GM18870 (cell line): ENCODE data around the gene LRRC52.

Source experiments
- ATAC-seq: cut with Tn5 transposase; IDR thresholded peaks from one replicate; pipeline ENCODE4 v1.9.1; 2021; ENCODE audit warnings: moderate library complexity; ENCODE audit not compliant: unreplicated experiment

The LRRC52 gene

DNA sequence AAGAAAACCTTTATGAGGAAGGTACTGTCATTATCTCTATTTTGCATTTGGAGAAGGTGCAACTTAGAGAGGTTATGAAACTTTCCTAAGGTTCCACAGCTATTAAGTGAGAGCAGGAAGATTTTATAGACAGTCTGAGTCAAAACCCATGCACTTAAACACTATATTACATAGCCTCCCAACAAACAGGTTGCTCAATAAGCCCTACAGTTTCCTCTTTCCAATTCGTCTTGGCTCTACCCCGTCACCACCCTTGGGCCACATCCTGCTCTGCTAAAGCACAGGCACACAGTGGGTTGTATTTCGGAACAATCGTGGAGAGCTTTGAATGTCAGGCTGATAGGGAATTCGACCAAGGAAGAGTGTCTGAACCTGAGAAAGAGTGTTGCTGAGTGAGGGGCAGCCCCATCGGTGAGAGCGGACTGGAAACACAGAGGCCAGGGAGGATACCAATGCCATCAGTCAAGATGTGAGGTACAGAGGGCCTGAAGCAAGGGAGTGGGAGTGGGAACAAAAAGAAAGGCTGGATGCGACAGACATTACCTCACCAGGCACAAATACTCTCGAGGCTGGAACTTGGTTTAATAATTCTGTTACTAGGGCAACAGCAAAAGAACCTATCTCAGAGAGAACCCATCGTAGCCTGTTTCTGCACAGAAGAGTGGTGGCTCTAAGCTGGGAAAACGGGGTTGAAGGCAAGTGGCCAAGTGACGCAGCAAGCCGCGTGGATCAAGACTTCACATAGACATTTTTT is 6.3 kb upstream of the LRRC52 start:
- ATAC-seq: no peak

DNA sequence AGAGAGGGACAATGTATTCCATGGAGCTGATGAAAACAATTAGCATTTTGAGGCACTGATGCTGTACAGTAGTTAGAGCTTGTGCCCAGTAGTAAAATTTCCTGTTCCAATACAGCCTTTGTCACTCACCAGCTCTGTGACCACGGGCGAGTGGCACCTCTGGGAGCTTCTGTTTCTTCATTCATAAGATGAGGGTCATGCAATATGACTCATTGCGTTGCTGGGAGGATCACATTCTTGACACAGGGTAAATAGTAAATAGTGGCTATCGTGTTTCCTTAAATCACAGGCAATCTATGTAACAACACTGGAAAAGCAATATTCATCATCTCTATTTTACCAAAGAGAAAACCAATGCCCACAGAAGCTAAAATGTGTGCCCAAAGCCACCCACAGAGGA is 4.5 kb upstream of the LRRC52 start:
- ATAC-seq: no peak

DNA sequence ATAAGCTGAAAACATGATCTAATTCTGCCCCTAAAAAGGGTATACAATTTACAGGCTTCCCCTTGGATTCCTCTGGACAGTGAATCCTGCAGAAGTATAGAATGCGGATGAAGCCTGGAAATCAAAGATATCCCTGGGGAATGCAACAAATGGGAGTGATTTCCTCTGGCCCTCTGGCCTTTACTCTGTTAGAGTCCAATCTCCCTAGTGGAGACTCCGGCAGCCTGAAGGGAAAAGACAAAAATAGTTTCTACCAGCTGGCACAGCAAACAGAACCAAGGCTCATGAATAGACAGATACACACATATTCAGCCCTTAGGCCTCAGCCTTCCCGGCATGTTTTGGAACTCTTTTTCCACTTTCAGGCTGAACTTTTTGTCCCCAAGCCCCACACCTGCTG is 3.9 kb upstream of the LRRC52 start:
- no peak for ATAC-seq

- no peak for ATAC-seq
Observed at GRCh38 chr1:165542015-165542631, 1.7 kb upstream of the LRRC52 start.

DNA sequence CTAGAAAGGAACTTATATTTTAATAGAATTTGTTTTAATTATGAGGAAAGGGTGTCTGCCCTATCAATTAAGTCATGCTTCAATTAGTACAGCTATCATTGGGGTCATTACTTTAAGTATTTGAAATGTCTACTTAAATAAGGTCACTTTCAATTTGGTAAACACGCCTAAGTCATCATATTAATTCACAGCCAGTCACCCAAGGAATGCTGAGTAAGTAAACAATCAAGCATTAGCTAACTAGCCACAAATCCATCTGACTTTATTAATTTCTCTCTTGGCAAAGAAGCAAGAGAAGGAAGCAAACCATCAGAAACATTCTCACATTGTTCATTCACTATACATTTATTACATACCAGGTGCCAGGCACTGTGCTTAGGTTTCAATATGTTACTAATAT is 1.2 kb upstream of the LRRC52 start:
- ATAC-seq: no peak

DNA sequence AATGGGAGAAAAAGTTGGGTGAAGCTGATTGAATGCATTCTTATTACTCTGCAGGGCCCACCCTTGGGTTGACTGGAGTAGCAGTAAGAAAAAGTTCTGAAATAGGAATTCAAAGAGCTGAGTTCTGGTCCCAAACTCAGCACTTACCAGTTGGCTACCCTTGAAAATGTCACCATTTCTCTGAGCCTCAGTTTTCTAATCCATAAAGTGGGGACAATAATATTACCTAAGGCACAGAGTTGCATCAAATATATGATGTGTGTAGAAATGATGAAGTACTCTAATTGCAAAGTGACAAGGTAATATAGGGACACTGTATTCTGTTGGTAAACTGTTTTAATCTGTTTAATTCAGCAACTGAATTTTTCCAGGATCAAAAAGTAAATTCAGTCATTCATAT is 1.2 kb downstream of the LRRC52 start:
- no peak for ATAC-seq

DNA sequence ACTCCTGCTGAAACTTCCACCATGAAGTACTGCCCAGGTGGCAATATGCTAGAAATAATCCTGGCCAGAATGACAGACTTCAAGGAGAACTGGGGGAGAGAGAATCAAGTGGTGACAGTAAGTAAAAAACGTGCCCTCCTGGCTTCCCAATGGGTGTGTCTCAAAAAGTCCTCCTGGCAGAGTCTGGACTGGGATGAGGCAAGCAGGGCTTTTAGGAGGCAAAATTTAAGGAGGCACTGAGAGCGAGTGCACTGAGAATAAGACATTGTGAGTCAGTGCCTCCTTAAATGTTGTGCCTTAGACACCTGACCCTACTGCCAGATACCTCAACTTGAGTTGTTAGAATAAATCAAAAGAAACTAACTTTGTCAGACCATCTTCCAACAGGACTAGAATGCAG is 2.2 kb downstream of the LRRC52 start:
- no peak for ATAC-seq

GRCh38 chr1:165549973-165550372 is 6.2 kb downstream of the LRRC52 start:
- no peak for ATAC-seq

DNA sequence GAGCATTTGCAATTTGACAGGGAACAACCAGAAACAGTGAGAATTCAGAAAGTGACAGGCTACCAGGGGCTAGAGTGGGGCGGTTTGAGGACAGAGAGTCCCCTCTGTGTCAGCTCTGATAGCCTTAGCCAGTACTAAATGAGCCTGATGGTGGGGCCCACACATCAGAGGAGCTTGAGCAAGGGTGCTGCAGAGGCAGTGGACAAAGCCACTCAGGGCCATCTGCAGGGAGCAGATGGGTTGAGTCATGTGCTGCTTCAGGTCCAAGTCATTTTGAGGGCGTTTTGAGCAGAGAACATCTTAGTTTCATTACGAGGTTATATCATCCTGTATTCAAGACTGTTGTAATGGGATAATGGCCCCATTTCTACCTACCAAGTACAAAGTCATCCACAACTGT is 7.7 kb downstream of the LRRC52 start:
- ATAC-seq: no peak

DNA sequence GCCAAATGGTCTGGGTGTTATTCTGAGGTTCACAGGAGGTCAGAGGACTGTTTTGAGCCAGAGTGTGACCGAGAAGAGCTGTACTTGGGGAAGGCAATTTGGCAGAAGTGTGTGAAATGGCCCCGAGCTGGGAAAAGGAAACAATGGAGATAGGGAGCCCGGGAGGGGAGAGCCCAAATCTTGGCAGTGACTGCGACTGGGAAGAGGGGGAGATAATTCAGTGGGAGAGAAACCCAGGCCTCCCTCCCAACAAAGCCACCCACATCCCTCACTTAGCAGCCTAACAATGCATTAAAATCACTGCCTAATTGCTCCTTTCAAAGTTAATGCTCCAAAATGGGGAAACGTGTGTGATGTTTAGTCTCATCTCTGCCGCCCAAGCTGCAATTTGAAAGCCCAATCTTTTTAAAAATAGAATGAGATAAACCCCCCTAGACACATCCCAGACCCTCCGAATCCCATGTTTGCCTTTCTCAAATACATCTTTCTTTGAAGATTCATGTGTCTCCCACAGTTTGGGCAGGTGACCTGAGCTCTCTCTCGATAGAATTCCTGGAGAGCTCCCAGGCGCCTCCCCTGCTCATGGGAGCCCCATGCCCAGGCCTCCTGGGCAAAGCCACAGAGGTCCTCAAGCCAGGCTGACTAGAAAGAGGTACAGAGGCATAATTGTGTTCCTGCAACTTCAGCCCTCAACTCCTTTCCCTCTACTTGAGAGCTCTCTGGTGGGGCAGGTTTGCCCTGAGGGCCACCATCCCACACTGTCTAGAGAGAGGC is 17.3 kb downstream of the LRRC52 start:
- ATAC-seq: no peak

DNA sequence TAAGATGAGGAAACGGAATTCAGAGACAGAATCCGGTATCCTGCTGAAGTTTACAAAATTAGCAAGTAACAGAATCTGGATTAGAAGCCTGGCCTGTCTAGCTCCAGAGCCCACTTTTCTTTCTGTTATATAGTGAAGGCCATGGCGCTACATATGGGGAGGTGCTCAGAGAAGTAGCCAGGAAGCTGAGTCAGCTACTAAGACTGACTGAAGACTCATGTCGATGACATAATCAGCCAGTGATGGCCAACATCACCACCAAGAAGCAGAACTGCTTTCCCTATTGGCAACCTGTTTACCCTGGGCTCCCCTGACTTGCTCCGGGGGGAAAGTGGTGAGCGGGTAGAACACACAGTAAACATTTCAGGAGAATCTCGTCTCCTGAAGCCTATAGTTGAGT is 18.8 kb downstream of the LRRC52 start:
- no peak for ATAC-seq

DNA sequence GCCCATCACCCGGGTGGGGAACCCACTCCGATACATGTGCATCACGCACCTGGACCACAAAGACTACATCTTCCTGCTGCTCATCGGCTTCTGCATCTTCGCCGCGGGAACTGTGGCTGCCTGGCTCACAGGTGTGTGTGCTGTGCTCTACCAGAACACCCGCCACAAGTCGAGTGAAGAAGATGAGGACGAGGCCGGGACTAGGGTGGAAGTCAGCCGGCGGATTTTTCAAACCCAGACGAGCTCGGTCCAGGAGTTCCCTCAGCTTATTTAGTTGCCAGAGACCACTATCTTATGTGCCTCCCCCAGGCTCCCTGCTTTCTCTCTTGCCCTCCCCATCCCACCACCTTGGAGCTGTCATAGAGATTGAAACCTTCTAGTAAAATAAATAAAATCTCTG is 19.8 kb downstream of the LRRC52 start:
- ATAC-seq: no peak

GRCh38 chr1:165564561-165564960 is 20.8 kb downstream of the LRRC52 start:
- ATAC-seq: no peak

GRCh38 chr1:165565751-165566490 is 22.1 kb downstream of the LRRC52 start:
- no peak for ATAC-seq

DNA sequence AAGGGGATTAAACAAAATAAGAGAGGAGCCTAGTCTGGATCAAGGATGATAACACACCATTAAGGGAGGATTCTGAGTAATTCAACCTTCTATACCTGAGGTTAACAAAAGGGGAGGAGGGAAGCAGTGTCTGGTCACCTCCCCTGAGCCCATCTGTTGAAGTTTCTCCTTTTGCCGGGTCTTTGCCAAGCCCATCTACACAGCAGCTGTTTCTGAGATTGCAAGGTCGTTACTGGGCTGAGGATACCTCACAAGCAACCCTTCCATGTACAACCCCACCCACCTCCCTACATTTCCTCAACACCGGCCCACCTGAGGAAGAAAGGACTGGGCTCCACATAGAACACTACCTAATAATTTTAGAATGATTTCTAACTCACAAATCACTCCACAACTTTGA is 26.3 kb downstream of the LRRC52 start:
- ATAC-seq: no peak

DNA sequence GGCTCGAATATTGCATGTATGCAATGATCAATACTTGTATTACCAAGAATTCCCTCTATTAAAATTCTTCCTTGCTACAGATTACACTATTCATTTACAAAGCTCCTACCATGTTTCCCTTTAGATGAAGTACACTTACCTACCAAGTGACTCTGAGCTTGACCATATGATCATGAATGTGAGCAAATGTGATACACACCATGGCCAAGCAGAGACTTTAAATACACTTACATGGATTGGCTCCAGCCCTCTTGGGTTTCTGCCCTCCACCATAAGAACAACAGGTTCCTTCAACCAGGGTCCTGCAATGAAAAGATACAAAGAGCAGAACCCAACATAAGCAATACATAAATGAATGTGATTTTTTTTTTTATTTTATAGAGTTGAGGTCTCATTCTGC is 30.0 kb downstream of the LRRC52 start:
- ATAC-seq: no peak

- ATAC-seq: no peak
Observed at GRCh38 chr1:165574295-165574694, 30.5 kb downstream of the LRRC52 start.

DNA sequence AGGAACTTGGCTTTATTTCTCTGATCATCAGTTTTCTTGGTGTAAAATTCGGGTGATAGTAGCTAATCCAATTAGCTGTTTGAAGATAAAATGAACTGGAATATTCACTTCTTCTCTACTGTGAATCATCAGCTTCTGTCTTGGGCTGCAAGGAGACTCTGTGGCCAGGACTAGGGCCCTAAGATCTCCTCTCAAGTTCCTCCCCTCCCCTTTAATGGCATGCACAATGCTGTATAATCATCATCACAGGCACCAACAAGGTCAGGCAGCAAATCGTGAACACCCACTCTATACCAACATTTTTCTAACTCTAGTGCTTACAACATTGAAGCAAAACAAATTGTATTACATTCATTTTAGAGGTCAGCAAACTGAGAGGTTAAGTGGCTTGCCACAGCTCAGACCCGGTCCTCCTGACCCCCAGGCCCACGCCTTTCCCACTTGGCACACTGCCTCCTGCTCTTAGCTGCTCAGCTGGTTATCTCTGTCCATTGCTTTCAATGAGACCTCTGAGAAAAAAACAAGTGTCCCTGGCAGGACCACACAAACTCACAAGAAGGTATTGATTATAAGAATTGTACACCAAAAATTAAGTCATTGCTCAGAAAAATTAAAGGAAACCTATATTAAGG is 31.8 kb downstream of the LRRC52 start:
- ATAC-seq: no peak

DNA sequence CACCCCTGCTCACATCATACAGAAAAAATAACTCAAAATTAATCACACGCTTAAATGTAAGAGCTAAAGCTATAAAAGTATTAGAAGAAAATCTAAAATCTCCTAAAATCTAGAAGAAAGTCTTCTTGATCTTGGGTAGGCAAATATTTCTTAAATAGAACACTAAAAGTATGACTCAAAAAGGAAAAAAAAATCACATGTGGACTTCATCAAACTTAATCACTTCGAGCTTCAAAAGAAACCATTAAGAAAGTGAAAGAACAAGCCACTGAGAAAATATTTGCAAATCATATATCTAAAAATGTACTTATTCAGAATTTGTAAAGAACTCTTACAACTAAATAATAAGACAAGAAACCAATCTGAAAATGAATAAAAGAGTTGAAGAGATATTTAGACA is 32.7 kb downstream of the LRRC52 start:
- no peak for ATAC-seq

DNA sequence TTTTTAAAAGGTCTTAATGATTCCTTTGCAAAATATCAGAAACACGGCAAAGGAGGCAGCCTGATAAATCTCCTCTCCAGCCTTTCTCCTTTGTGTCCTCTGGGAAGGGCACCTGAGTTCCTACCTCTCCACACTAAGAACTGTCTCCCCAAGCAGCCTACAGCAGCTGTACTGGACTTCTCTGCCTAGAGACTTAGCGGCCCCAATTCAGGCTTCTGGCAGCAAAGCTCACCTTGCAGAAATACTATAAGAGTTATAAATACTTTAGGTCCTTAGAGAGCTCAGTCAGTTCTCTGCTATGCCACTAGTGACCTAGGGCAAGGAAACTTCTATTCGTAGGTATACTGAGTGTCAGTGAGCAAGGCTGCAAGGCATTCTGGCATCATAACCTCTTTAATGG is 33.9 kb downstream of the LRRC52 start:
- no peak for ATAC-seq
